ENCODE data around the gene GTPBP1. TPM values are rescaled to one million over a fixed set of nuclear protein-coding genes. Genes with fewer than 3 reads are reported as not detected.

The GTPBP1 gene
- total and polyA plus RNA-seq, 2 of the 13 experiments (the other 11 are each of a cell fraction or from before 2014, with no cell fraction given): 22.3 to 27.0 TPM

DNA sequence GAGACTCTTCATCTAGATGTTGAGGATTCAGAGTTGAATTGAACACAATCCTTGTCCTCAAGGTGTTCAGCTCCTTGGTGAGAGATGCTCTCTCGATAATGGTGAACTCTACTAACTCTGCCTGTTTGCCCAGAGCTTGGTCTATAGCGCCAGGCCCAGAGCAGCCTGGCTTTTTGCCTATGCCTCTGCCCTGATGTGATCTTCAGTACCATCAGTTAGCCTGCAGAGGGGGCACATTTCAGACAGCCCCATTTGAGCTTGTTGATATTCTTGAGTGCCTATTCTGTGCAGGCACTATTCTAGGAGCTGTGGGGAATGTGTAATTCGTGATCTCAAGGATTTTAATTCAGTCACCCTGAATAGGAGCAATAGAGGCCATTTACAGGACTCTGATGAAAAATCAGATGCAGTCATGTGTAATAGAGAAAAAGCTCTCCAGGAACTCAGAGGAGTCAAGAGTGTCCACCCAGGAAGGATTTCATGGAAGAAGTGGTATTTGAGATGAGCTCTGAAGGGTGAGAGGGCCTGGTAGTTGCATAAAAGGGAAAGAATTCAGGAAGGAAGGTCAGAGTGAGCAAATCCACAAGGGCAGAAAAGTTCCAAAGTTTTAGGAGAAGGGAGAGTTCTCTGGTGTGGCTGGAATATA, 19.3 kb downstream of the GTPBP1 start:
- H3K36me3 ChIP-seq (replicated peaks in 1 of 2; ENCODE audit: control insufficient read depth in 1 of 2, insufficient read depth in 2 of 2, low read length in 2 of 2): peaks cover 37 to 89% of the 10 kb centered on the region in 2 experiments
- FAIRE-seq: peak; percentile 68
- in situ Hi-C loops (cut with HindIII; ENCODE audit: extremely low pct_ligation_motif_present, low pct_unique_long_range_greater_than_20kb): no loop called here
- H3K4me2 ChIP-seq (ENCODE audit: low read depth, low read length): no peak overlapping the region
- DNase-seq (ENCODE audit: low spot score): peak; percentile 58
- H3K9me3 ChIP-seq (ENCODE audit: low read length): no peaks in the 10 kb centered on the region
- TF ChIP-seq NR2F2 (IDR thresholded peaks at IDR 0.05; ENCODE audit: borderline replicate concordance, low read depth) (no peak), STAG1 (CRISPR knock-in tag; IDR thresholded peaks at IDR 0.05) (0 out of 2 replicates have a peak, but pooled peaks have one; percentile 22), RBM39 (IDR thresholded peaks at IDR 0.05; ENCODE audit: low read depth, low read length, poor library complexity, severe bottlenecking) (no peak), SATB2 (CRISPR knock-in tag; IDR thresholded peaks at IDR 0.05) (no peak), FOXA1 (IDR thresholded peaks at IDR 0.05) (no peak), FOXA1 (CRISPR knock-in tag; IDR thresholded peaks at IDR 0.05) (peak; percentile 38; the same call in 1 of the 2 replicates), U2AF2 (IDR thresholded peaks at IDR 0.05; ENCODE audit: low read depth, low read length) (no peak)
- TF ChIP-seq, protein P1, sequence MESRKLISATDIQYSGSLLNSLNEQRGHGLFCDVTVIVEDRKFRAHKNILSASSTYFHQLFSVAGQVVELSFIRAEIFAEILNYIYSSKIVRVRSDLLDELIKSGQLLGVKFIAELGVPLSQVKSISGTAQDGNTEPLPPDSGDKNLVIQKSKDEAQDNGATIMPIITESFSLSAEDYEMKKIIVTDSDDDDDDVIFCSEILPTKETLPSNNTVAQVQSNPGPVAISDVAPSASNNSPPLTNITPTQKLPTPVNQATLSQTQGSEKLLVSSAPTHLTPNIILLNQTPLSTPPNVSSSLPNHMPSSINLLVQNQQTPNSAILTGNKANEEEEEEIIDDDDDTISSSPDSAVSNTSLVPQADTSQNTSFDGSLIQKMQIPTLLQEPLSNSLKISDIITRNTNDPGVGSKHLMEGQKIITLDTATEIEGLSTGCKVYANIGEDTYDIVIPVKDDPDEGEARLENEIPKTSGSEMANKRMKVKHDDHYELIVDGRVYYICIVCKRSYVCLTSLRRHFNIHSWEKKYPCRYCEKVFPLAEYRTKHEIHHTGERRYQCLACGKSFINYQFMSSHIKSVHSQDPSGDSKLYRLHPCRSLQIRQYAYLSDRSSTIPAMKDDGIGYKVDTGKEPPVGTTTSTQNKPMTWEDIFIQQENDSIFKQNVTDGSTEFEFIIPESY (CRISPR knock-in tag; IDR thresholded peaks at IDR 0.05): peak; percentile 90
- TF ChIP-seq, protein P2, sequence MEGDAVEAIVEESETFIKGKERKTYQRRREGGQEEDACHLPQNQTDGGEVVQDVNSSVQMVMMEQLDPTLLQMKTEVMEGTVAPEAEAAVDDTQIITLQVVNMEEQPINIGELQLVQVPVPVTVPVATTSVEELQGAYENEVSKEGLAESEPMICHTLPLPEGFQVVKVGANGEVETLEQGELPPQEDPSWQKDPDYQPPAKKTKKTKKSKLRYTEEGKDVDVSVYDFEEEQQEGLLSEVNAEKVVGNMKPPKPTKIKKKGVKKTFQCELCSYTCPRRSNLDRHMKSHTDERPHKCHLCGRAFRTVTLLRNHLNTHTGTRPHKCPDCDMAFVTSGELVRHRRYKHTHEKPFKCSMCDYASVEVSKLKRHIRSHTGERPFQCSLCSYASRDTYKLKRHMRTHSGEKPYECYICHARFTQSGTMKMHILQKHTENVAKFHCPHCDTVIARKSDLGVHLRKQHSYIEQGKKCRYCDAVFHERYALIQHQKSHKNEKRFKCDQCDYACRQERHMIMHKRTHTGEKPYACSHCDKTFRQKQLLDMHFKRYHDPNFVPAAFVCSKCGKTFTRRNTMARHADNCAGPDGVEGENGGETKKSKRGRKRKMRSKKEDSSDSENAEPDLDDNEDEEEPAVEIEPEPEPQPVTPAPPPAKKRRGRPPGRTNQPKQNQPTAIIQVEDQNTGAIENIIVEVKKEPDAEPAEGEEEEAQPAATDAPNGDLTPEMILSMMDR (CRISPR knock-in tag; IDR thresholded peaks at IDR 0.05): peak; percentile 57
- TF ChIP-seq, protein P3, sequence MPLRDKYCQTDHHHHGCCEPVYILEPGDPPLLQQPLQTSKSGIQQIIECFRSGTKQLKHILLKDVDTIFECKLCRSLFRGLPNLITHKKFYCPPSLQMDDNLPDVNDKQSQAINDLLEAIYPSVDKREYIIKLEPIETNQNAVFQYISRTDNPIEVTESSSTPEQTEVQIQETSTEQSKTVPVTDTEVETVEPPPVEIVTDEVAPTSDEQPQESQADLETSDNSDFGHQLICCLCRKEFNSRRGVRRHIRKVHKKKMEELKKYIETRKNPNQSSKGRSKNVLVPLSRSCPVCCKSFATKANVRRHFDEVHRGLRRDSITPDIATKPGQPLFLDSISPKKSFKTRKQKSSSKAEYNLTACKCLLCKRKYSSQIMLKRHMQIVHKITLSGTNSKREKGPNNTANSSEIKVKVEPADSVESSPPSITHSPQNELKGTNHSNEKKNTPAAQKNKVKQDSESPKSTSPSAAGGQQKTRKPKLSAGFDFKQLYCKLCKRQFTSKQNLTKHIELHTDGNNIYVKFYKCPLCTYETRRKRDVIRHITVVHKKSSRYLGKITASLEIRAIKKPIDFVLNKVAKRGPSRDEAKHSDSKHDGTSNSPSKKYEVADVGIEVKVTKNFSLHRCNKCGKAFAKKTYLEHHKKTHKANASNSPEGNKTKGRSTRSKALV (CRISPR knock-in tag; IDR thresholded peaks at IDR 0.05): no peak
- H3K4me3 ChIP-seq (replicated peaks in 1 of 3; ENCODE audit: insufficient read depth in 1 of 3, low read depth in 2 of 3, low read length in 3 of 3): no peak overlapping the region
- peaks cover 22% of the 10 kb centered on the region for H3K4me1 ChIP-seq (ENCODE audit: insufficient read depth, low read length)
- whole genome bisulfite sequencing (ENCODE audit: low lambda C conversion rate): 92% methylated on average over 3 of the region's 3 CpGs
- no peaks in the 10 kb centered on the region for H3K79me2 ChIP-seq (ENCODE audit: insufficient read depth, low read length)
- POLR2A ChIA-PET: interaction anchor here (0.5 to 1.7 kb wide), 4 partner anchors 11 to 29 kb away, joined by 3 to 5 read pairs (median 4); partner anchors contain the start of gene GTPBP1
- H3K27ac ChIP-seq (ENCODE audit: extremely low read length, insufficient read depth, low read length): no peak overlapping the region
- no peaks in the 10 kb centered on the region for H3K27me3 ChIP-seq (ENCODE audit: control insufficient read depth in 1 of 2, insufficient read depth in 2 of 2, low read length in 2 of 2)
- peaks cover 3% of the 10 kb centered on the region; the same call in 1 of the 2 replicates for H4K20me1 ChIP-seq (ENCODE audit: insufficient read depth, low read length)
- no peak overlapping the region for H3K9ac ChIP-seq (ENCODE audit: insufficient read depth, low read depth, low read length)
- intact Hi-C loops (cut with micrococcal nuclease; ENCODE audit: unreplicated experiment): no loop called here
- ATAC-seq: peak; percentile 64
- no TSS peak for BruUV-seq (replicated peaks)
- H2AFZ ChIP-seq (ENCODE audit: low read length): no peak overlapping the region
- CTCF ChIA-PET (ENCODE audit: low intra/inter-chr PET ratio, low total read pairs): no interaction called here
